SKM-1 treated with dmso at 0.1 percent for 144 hours (cell line): Measurements from ENCODE around the gene ST8SIA1.

ENCODE experiments used
- DNase-seq: peaks from one replicate; lab custom pipeline; 2025; ENCODE audit not compliant: unreplicated experiment; lab: John Stamatoyannopoulos, UW

ST8SIA1 gene

GRCh38 chr12:22246217-22246846, 88.2 kb downstream of the ST8SIA1 start:
- DNase-seq = no peak

- no peak for DNase-seq
Measured at GRCh38 chr12:22242726-22243125, 91.8 kb downstream of the ST8SIA1 start.

GRCh38 chr12:22238211-22238610, 96.3 kb downstream of the ST8SIA1 start:
- no peak for DNase-seq

GRCh38 chr12:22234561-22234960, 99.9 kb downstream of the ST8SIA1 start:
- DNase-seq = no peak

GRCh38 chr12:22231836-22232235, 102.7 kb downstream of the ST8SIA1 start:
- no peak for DNase-seq

- DNase-seq = no peak
Measured at GRCh38 chr12:22231078-22231477, 103.4 kb downstream of the ST8SIA1 start.

- no peak for DNase-seq
Measured at GRCh38 chr12:22230280-22230794, 104.2 kb downstream of the ST8SIA1 start.

- no peak for DNase-seq
Measured at GRCh38 chr12:22229652-22230279, 104.7 kb downstream of the ST8SIA1 start.

- no peak for DNase-seq
Measured at GRCh38 chr12:22228022-22228875, 106.3 kb downstream of the ST8SIA1 start.

GRCh38 chr12:22223356-22223755, 111.2 kb downstream of the ST8SIA1 start:
- no peak for DNase-seq

- DNase-seq = no peak
Measured at GRCh38 chr12:22217556-22217955, 117.0 kb downstream of the ST8SIA1 start.

GRCh38 chr12:22215467-22216253, 118.8 kb downstream of the ST8SIA1 start:
- no peak for DNase-seq

GRCh38 chr12:22211128-22211527, 123.4 kb downstream of the ST8SIA1 start:
- no peak for DNase-seq

GRCh38 chr12:22209422-22209821, 125.1 kb downstream of the ST8SIA1 start:
- DNase-seq = no peak

GRCh38 chr12:22206111-22206728, 128.3 kb downstream of the ST8SIA1 start:
- DNase-seq = no peak

GRCh38 chr12:22204391-22204790, 130.1 kb downstream of the ST8SIA1 start:
- DNase-seq = no peak

GRCh38 chr12:22202847-22203246, 131.7 kb downstream of the ST8SIA1 start:
- no peak for DNase-seq

GRCh38 chr12:22201101-22201500, 133.4 kb downstream of the ST8SIA1 start:
- no peak for DNase-seq

- no peak for DNase-seq
Measured at GRCh38 chr12:22196236-22196635, 138.3 kb downstream of the ST8SIA1 start.

GRCh38 chr12:22190969-22191368, 143.5 kb downstream of the ST8SIA1 start:
- DNase-seq = no peak

- no peak for DNase-seq
Measured at GRCh38 chr12:22188431-22188830, 146.1 kb downstream of the ST8SIA1 start.
